ENCODE data around the gene WDFY2.

Gene WDFY2

GRCh38 chr13:51733374-51734298 is 149.4 kb downstream of the WDFY2 start:
- FAIRE-seq (no peak), DNase-seq (ENCODE audit: low spot score) (no peak)

- FAIRE-seq: no peak
- DNase-seq (ENCODE audit: low spot score): peak; percentile 11
Measured at GRCh38 chr13:51734786-51735185, 150.5 kb downstream of the WDFY2 start.

GRCh38 chr13:51737609-51738008 is 153.3 kb downstream of the WDFY2 start:
- FAIRE-seq (no peak), DNase-seq (ENCODE audit: low spot score) (no peak)

GRCh38 chr13:51738226-51738905 is 154.1 kb downstream of the WDFY2 start:
- FAIRE-seq (no peak), DNase-seq (ENCODE audit: low spot score) (no peak)

- no peak for FAIRE-seq
- DNase-seq (ENCODE audit: low spot score): no peak
Measured at GRCh38 chr13:51739027-51739764, 154.9 kb downstream of the WDFY2 start.

GRCh38 chr13:51740698-51741097 is 156.4 kb downstream of the WDFY2 start:
- DNase-seq (ENCODE audit: low spot score) (no peak), FAIRE-seq (no peak)

GRCh38 chr13:51742031-51742430 is 157.8 kb downstream of the WDFY2 start:
- no peak for FAIRE-seq

GRCh38 chr13:51742611-51743010 is 158.3 kb downstream of the WDFY2 start:
- no peak for FAIRE-seq

More at GRCh38 chr13:51742031-51742430, 157.8 kb downstream of the WDFY2 start:
- no peak for DNase-seq (ENCODE audit: low spot score)

GRCh38 chr13:51745243-51745642 is 161.0 kb downstream of the WDFY2 start:
- no peak for DNase-seq (ENCODE audit: low spot score)
- no peak for FAIRE-seq

More at GRCh38 chr13:51742611-51743010, 158.3 kb downstream of the WDFY2 start:
- no peak for DNase-seq (ENCODE audit: low spot score)

- no peak for FAIRE-seq
Measured at GRCh38 chr13:51746802-51747201, 162.5 kb downstream of the WDFY2 start.

GRCh38 chr13:51747438-51748434 is 163.5 kb downstream of the WDFY2 start:
- DNase-seq (ENCODE audit: low spot score) (no peak), FAIRE-seq (no peak)

More at GRCh38 chr13:51746802-51747201, 162.5 kb downstream of the WDFY2 start:
- no peak for DNase-seq (ENCODE audit: low spot score)

GRCh38 chr13:51756651-51757050 is 172.4 kb downstream of the WDFY2 start:
- FAIRE-seq (no peak), DNase-seq (ENCODE audit: low spot score) (no peak)

- DNase-seq (ENCODE audit: low spot score) (no peak), FAIRE-seq (no peak)
Measured at GRCh38 chr13:51758691-51759090, 174.4 kb downstream of the WDFY2 start.

- DNase-seq (ENCODE audit: low spot score): no peak
- no peak for FAIRE-seq
Measured at GRCh38 chr13:51759240-51759639, 175.0 kb downstream of the WDFY2 start.

- no peak for FAIRE-seq
Measured at GRCh38 chr13:51760592-51760991, 176.3 kb downstream of the WDFY2 start.

GRCh38 chr13:51761643-51762350 is 177.5 kb downstream of the WDFY2 start:
- FAIRE-seq (no peak), DNase-seq (ENCODE audit: low spot score) (no peak)

More at GRCh38 chr13:51760592-51760991, 176.3 kb downstream of the WDFY2 start:
- no peak for DNase-seq (ENCODE audit: low spot score)

GRCh38 chr13:51763486-51763885 is 179.2 kb downstream of the WDFY2 start:
- no peak for FAIRE-seq
- DNase-seq (ENCODE audit: low spot score): no peak

GRCh38 chr13:51764184-51765141 is 180.2 kb downstream of the WDFY2 start:
- FAIRE-seq (no peak), DNase-seq (ENCODE audit: low spot score) (no peak)

GRCh38 chr13:51765142-51765515 is 180.9 kb downstream of the WDFY2 start:
- FAIRE-seq: no peak
- DNase-seq (ENCODE audit: low spot score): no peak
